ENCODE measurements around the gene INTS4.
"Not testable (repeated sequence)": the region's sequence is repeated elsewhere in the genome, so short reads cannot be mapped to it uniquely, and the experiment has no call there.

The INTS4 gene

GRCh38 chr11:77876045-77876444, 118.4 kb downstream of the INTS4 start:
- DNase-seq: no peak

DNA sequence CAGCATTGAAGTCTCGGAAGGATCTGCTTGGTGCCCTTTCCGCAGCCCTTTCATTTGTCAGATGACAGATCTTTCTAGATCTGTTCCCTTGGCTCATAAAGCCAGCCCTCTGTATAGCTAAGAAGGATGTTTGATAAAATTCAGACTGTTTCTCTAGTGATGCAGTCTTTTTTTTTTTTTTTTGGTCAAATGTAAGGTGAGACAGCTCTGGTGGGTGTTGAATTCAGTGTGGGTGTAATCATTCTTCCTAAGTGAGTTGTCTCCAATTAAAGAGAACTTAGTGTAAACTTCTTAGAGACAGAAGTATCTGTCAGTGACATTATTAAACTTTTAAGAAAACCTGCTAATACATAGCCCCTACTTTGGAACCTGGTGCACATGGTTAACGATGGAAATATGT, 120.3 kb downstream of the INTS4 start:
- no peak for DNase-seq

- DNase-seq: no peak
Observed at GRCh38 chr11:77873345-77873744, 121.1 kb downstream of the INTS4 start.

- no peak for DNase-seq
Observed at GRCh38 chr11:77871855-77872254, 122.6 kb downstream of the INTS4 start.

GRCh38 chr11:77868744-77869143, 125.7 kb downstream of the INTS4 start:
- no peak for DNase-seq

DNA sequence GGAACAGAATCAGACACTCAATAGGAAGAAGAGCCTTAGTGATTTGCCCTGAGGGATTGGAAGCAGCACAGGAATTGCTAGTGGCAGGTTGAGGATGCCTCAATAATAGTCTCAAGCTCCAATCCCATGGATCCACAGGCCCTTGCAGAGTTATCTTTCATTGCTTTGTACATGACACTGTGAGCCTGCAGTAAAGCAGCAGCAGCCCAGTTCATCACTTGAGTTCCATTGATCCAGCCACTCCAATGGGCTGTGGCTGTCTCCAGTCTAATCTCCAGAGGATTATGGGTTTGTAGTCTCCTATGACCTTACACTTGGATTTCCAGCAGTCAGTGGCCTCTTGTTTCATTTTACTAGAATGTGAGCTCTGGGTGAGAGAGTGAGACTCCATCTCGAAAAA, 128.1 kb downstream of the INTS4 start:
- no peak for DNase-seq

- DNase-seq: no peak
Observed at GRCh38 chr11:77865805-77866204, 128.7 kb downstream of the INTS4 start.

- DNase-seq: not testable (repeated sequence)
Observed at GRCh38 chr11:77861444-77861843, 133.0 kb downstream of the INTS4 start.

- DNase-seq: not testable (repeated sequence)
Observed at GRCh38 chr11:77857906-77858457, 136.5 kb downstream of the INTS4 start.

DNA sequence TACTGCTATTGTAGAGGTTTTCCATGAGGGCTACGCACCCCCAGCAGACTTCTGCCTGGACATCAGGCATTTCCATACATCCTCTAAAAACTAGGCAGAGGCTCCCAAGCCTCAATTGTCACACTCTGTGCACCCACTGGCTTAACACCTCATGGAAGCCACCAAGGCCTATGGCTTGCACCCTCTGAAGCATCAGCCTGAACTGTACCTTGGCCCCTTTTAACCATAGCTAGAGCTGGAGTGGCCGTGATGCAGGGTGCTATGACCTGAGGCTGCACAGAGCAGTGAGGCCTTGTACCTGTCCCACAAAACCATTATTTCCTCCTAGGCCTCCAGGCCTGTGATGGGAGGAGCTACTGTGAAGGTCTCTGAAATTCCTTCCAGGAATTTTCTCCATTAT, 139.6 kb downstream of the INTS4 start:
- no peak for DNase-seq

- no peak for DNase-seq
Observed at GRCh38 chr11:77851503-77851902, 143.0 kb downstream of the INTS4 start.

DNA sequence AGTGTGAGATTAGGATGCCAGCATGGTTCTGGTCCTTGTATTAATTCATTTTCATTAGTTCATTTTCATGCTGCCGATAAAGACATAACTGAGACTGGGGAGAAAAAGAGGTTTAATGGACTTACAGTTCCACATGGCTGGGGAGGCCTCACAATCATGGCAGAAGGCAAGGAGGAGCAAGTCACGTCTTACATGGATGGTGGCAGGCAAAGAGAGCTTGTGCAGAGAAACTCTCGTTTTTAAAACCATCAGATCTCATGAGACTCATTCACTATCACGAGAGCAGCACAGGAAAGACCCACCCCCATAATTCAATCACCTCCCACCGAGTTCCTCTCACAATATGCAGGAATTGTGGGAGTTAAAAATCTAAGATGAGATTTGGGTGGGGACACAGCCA, 150.8 kb downstream of the INTS4 start:
- DNase-seq: not testable (repeated sequence)

- DNase-seq: no peak
Observed at GRCh38 chr11:77842441-77843121, 151.9 kb downstream of the INTS4 start.

- no peak for DNase-seq
Observed at GRCh38 chr11:77833302-77833701, 161.2 kb downstream of the INTS4 start.

DNA sequence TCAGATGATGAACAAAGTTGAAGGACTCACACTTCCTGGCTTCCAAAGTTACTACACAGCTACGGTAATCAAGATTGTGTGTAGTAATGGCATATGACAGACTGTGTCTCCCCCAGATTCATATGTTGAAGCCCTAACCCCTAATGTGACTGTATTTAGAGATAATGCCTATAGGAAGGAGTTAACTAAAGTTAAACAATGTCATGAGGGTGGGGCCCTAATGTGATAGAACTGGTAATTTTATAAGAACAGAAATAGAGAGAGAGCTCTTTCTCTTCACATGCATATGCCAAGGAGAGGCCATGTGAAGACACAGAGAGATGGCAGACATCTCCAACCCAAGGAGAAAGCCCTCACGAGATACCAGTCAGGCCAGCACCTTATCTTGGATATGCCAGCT, 165.5 kb downstream of the INTS4 start:
- DNase-seq: no peak
